OCI-LY1 (cell line): ENCODE data around the gene RBL2.

ENCODE experiments used
- H2AFZ ChIP-seq: fragments of 200-600 bp; sonication (generic), shearing (Covaris generic); 2 replicates; pipeline ENCODE4 v1.6.0; 2014; ENCODE audit warnings: antibody characterized with exemption, mild to moderate bottlenecking, low read length
- H3F3A ChIP-seq: fragments of 200-600 bp; sonication (generic), shearing (Covaris generic); 2 replicates; pipeline ENCODE4 v1.6.0; 2014; ENCODE audit warnings: mild to moderate bottlenecking, antibody characterized with exemption, low read length, moderate library complexity; ENCODE audit not compliant: insufficient read depth
- H3K27ac ChIP-seq: fragments of 200-600 bp; sonication (generic); 2 replicates; pipeline ENCODE4 v1.5.1; 2014; ENCODE audit warnings: low read length, mixed run types, mild to moderate bottlenecking, low read depth; ENCODE audit not compliant: poor library complexity, severe bottlenecking
- H3K27me3 ChIP-seq: fragments of 200-600 bp; sonication (generic); 2 replicates; pipeline ENCODE4 v1.6.0; 2014; ENCODE audit warnings: antibody characterized with exemption, mild to moderate bottlenecking, low read length, moderate library complexity; ENCODE audit not compliant: insufficient read depth
- H3K36me3 ChIP-seq: fragments of 200-600 bp; sonication (generic); 2 replicates; pipeline ENCODE4 v1.6.1; 2014; ENCODE audit warnings: mild to moderate bottlenecking, antibody characterized with exemption, low read length, moderate library complexity, mixed read lengths; ENCODE audit not compliant: insufficient read depth
- H3K4me1 ChIP-seq: fragments of 200-600 bp; sonication (generic); 2 replicates; pipeline ENCODE4 v1.5.1; 2014; ENCODE audit warnings: mild to moderate bottlenecking, low read length, moderate library complexity; ENCODE audit not compliant: insufficient read depth, severe bottlenecking
- H3K4me2 ChIP-seq: fragments of 200-600 bp; sonication (generic), shearing (Covaris generic); 2 replicates; pipeline ENCODE4 v1.6.1; 2014; ENCODE audit warnings: low read length
- H3K4me3 ChIP-seq: fragments of 200-600 bp; sonication (generic); 2 replicates; pipeline ENCODE4 v1.5.1; 2014; ENCODE audit warnings: low read length, low read depth, mild to moderate bottlenecking, mixed read lengths; ENCODE audit not compliant: poor library complexity, severe bottlenecking
- H3K79me2 ChIP-seq: fragments of 200-600 bp; shearing (Covaris generic); 2 replicates; pipeline ENCODE4 v1.6.1; 2016; ENCODE audit warnings: mixed run types, low read length, mixed read lengths; ENCODE audit not compliant: insufficient read depth
- H3K9ac ChIP-seq: fragments of 200-600 bp; sonication (generic), shearing (Covaris generic); 2 replicates; pipeline ENCODE4 v1.6.1; 2014; ENCODE audit warnings: mild to moderate bottlenecking, low read length, mixed read lengths
- H3K9me2 ChIP-seq: fragments of 200-600 bp; sonication (generic), shearing (Covaris generic); 2 replicates; pipeline ENCODE4 v1.6.1; 2014; ENCODE audit warnings: low read depth, mild to moderate bottlenecking, low read length, mixed read lengths
- H3K9me3 ChIP-seq: fragments of 200-600 bp; shearing (Covaris generic); 2 replicates; pipeline ENCODE4 v1.6.1; 2014; ENCODE audit warnings: low read length, mixed read lengths
- H4K20me1 ChIP-seq: fragments of 200-600 bp; sonication (generic), shearing (Covaris generic); 2 replicates; pipeline ENCODE4 v1.6.0; 2016; ENCODE audit warnings: mild to moderate bottlenecking, low read length; ENCODE audit not compliant: insufficient read depth
- EZH2 ChIP-seq: fragments of 200-600 bp; sonication (generic), shearing (Covaris generic); IDR thresholded peaks from 2 replicates; pipeline ENCODE4 v1.8.0; 2017; ENCODE audit warnings: borderline replicate concordance, mixed run types, mild to moderate bottlenecking, antibody characterized with exemption, low read length, moderate library complexity, mixed read lengths
- TF ChIP-seq, protein P1 (sequence below): fragments of 200-600 bp; sonication (generic), shearing (Covaris generic); IDR thresholded peaks from 2 replicates; pipeline ENCODE4 v1.5.1; 2017; ENCODE audit warnings: mild to moderate bottlenecking, antibody characterized with exemption, low read length, moderate library complexity, mixed read lengths

RBL2 gene

GRCh38 chr16:53492503-53492902 lies 58.2 kb downstream of the RBL2 start:
- no peaks in the 10 kb centered on the region for H3F3A ChIP-seq
- no peaks in the 10 kb centered on the region for H3K9me3 ChIP-seq
- no peak overlapping the region for H2AFZ ChIP-seq
- H4K20me1 ChIP-seq: no peaks in the 10 kb centered on the region
- H3K27ac ChIP-seq: no peak overlapping the region
- no peaks in the 10 kb centered on the region for H3K79me2 ChIP-seq
- H3K4me2 ChIP-seq: no peak overlapping the region
- no peak for TF ChIP-seq EZH2
- TF ChIP-seq, protein P1, sequence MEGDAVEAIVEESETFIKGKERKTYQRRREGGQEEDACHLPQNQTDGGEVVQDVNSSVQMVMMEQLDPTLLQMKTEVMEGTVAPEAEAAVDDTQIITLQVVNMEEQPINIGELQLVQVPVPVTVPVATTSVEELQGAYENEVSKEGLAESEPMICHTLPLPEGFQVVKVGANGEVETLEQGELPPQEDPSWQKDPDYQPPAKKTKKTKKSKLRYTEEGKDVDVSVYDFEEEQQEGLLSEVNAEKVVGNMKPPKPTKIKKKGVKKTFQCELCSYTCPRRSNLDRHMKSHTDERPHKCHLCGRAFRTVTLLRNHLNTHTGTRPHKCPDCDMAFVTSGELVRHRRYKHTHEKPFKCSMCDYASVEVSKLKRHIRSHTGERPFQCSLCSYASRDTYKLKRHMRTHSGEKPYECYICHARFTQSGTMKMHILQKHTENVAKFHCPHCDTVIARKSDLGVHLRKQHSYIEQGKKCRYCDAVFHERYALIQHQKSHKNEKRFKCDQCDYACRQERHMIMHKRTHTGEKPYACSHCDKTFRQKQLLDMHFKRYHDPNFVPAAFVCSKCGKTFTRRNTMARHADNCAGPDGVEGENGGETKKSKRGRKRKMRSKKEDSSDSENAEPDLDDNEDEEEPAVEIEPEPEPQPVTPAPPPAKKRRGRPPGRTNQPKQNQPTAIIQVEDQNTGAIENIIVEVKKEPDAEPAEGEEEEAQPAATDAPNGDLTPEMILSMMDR: no peak
- H3K9me2 ChIP-seq: no peaks in the 10 kb centered on the region
- H3K9ac ChIP-seq: no peak overlapping the region
- no peaks in the 10 kb centered on the region for H3K27me3 ChIP-seq
- H3K4me1 ChIP-seq: no peaks in the 10 kb centered on the region
- peaks cover 68% of the 10 kb centered on the region for H3K36me3 ChIP-seq
- no peak overlapping the region for H3K4me3 ChIP-seq

DNA sequence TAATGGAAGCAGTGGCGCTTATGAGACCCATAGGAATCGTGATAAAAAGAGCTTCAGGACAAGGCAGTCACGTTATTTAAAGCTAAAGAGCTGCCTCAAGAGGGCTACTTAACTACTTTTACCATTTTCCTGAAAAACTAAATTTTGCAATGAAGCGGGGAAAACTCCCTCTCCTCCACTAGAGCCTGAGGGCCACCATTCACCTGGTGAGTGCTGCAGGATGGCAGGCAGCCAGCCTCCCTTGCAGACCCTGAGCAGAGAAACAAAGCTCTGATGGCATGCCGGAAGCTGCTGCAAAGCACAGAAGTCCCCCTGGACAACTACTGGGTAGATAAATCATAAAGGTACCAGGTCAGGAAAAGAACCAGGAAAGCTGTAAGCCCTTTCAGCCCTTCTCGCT lies 60.4 kb downstream of the RBL2 start:
- H3K36me3 ChIP-seq: peaks cover 58% of the 10 kb centered on the region
- no peaks in the 10 kb centered on the region for H3K9me2 ChIP-seq
- no peaks in the 10 kb centered on the region for H4K20me1 ChIP-seq
- no peaks in the 10 kb centered on the region for H3F3A ChIP-seq
- no peak overlapping the region for H3K4me2 ChIP-seq
- H3K9me3 ChIP-seq: no peaks in the 10 kb centered on the region
- H3K79me2 ChIP-seq: no peaks in the 10 kb centered on the region
- no peak overlapping the region for H3K27ac ChIP-seq
- H3K27me3 ChIP-seq: no peaks in the 10 kb centered on the region
- H3K4me3 ChIP-seq: no peak overlapping the region
- no peak overlapping the region for H3K9ac ChIP-seq
- TF ChIP-seq, protein P1: no peak
- TF ChIP-seq EZH2: no peak
- no peaks in the 10 kb centered on the region for H3K4me1 ChIP-seq
- H2AFZ ChIP-seq: no peak overlapping the region

GRCh38 chr16:53495325-53495724 lies 61.1 kb downstream of the RBL2 start:
- H3K4me1 ChIP-seq: no peaks in the 10 kb centered on the region
- H3K79me2 ChIP-seq: no peaks in the 10 kb centered on the region
- no peak overlapping the region for H3K4me3 ChIP-seq
- no peaks in the 10 kb centered on the region for H3K9me3 ChIP-seq
- peaks cover 51% of the 10 kb centered on the region for H3K36me3 ChIP-seq
- H2AFZ ChIP-seq: no peak overlapping the region
- H4K20me1 ChIP-seq: no peaks in the 10 kb centered on the region
- H3K4me2 ChIP-seq: no peak overlapping the region
- H3K9me2 ChIP-seq: no peaks in the 10 kb centered on the region
- H3K27me3 ChIP-seq: no peaks in the 10 kb centered on the region
- no peak overlapping the region for H3K9ac ChIP-seq
- TF ChIP-seq EZH2: no peak
- TF ChIP-seq, protein P1: no peak
- no peak overlapping the region for H3K27ac ChIP-seq
- H3F3A ChIP-seq: no peaks in the 10 kb centered on the region
